DOHH2 (cell line): ENCODE measurements around the gene ZNF552.
"Not testable (repeated sequence)": the region's sequence is repeated elsewhere in the genome, so short reads cannot be mapped to it uniquely, and the experiment has no call there.

Experiments
- H3F3A ChIP-seq: fragments of 200-600 bp; sonication (generic), shearing (Covaris generic); 2 replicates; pipeline ENCODE4 v1.6.0; 2016; ENCODE audit warnings: antibody characterized with exemption, mild to moderate bottlenecking; ENCODE audit not compliant: control insufficient read depth, insufficient read depth
- H3K27ac ChIP-seq: fragments of 200-600 bp; sonication (generic); 2 replicates; pipeline ENCODE4 v1.5.1; 2014; ENCODE audit warnings: low read depth, mild to moderate bottlenecking, low read length, moderate library complexity
- H3K27me3 ChIP-seq: fragments of 200-600 bp; sonication (generic); 2 replicates; pipeline ENCODE4 v1.6.1; 2014; ENCODE audit warnings: mild to moderate bottlenecking, low read length, mixed read lengths; ENCODE audit not compliant: control insufficient read depth
- H3K36me3 ChIP-seq: fragments of 200-600 bp; sonication (generic); 2 replicates; pipeline ENCODE4 v1.6.1; 2014; ENCODE audit warnings: mild to moderate bottlenecking, low read length, moderate library complexity, mixed read lengths; ENCODE audit not compliant: control insufficient read depth
- H3K4me1 ChIP-seq: fragments of 200-600 bp; sonication (generic); 2 replicates; pipeline ENCODE4 v1.6.1; 2014; ENCODE audit warnings: mild to moderate bottlenecking, low read length, mixed read lengths; ENCODE audit not compliant: control insufficient read depth
- H3K4me2 ChIP-seq: fragments of 200-600 bp; sonication (generic); 2 replicates; pipeline ENCODE4 v1.6.0; 2014; ENCODE audit warnings: mild to moderate bottlenecking, low read length, moderate library complexity
- H3K4me3 ChIP-seq: fragments of 200-600 bp; sonication (generic); 2 replicates; pipeline ENCODE4 v1.5.1; 2014; ENCODE audit warnings: mild to moderate bottlenecking, low read length, mixed read lengths
- H3K79me2 ChIP-seq: fragments of 200-600 bp; sonication (generic); 2 replicates; pipeline ENCODE4 v1.6.1; 2014; ENCODE audit warnings: mild to moderate bottlenecking, low read length, mixed read lengths; ENCODE audit not compliant: control insufficient read depth
- H3K9me2 ChIP-seq: fragments of 200-600 bp; sonication (generic); replicated peaks from 2 replicates; pipeline ENCODE4 v1.6.1; 2014; ENCODE audit warnings: mild to moderate bottlenecking, low read length, mixed read lengths; ENCODE audit not compliant: control insufficient read depth
- H3K9me3 ChIP-seq: fragments of 200-600 bp; sonication (generic); 2 replicates; pipeline ENCODE4 v1.6.1; 2014; ENCODE audit warnings: antibody characterized with exemption, low read length, mixed read lengths; ENCODE audit not compliant: control insufficient read depth, insufficient read depth
- H4K20me1 ChIP-seq: fragments of 200-600 bp; sonication (generic); 2 replicates; pipeline ENCODE4 v1.6.0; 2014; ENCODE audit warnings: low read depth, mild to moderate bottlenecking, antibody characterized with exemption, low read length, moderate library complexity; ENCODE audit not compliant: control insufficient read depth, insufficient read depth
- CTCF ChIP-seq: fragments of 200-600 bp; sonication (generic); IDR thresholded peaks from one replicate; pipeline ENCODE4 v1.5.1; 2014; ENCODE audit warnings: antibody characterized with exemption, mild to moderate bottlenecking, low read depth, low read length; ENCODE audit not compliant: poor library complexity, severe bottlenecking
- EZH2phosphoT487 ChIP-seq: fragments of 200-600 bp; sonication (generic); IDR thresholded peaks from 2 replicates; pipeline ENCODE4 v1.6.1; 2017; ENCODE audit warnings: borderline replicate concordance, mild to moderate bottlenecking, antibody characterized with exemption, low read length, moderate library complexity, mixed read lengths

ZNF552 gene

GRCh38 chr19:57841122-57841763, 26.5 kb upstream of the ZNF552 start:
- Histone ChIP-seq H3K4me1 (no peaks in the 10 kb centered on the region), H3F3A (no peaks in the 10 kb centered on the region), H3K36me3 (peaks cover 48% of the 10 kb centered on the region), H3K9me2 (no peaks in the 10 kb centered on the region), H4K20me1 (no peaks in the 10 kb centered on the region), H3K27ac (no peak overlapping the region), H3K27me3 (no peaks in the 10 kb centered on the region), H3K4me3 (no peak overlapping the region), H3K9me3 (no peaks in the 10 kb centered on the region), H3K4me2 (no peak overlapping the region), H3K79me2 (peaks cover 34% of the 10 kb centered on the region)
- TF ChIP-seq EZH2phosphoT487 (no peak), CTCF (no peak)

- not testable (repeated sequence) for H3K9me3 ChIP-seq, H3K4me1 ChIP-seq, H3K27me3 ChIP-seq, H3K4me3 ChIP-seq, H3K4me2 ChIP-seq, H3K27ac ChIP-seq, H3F3A ChIP-seq, H4K20me1 ChIP-seq, H3K9me2 ChIP-seq
- Histone ChIP-seq H3K36me3 (peaks cover 37% of the 10 kb centered on the region), H3K79me2 (peaks cover 28% of the 10 kb centered on the region)
Measured at GRCh38 chr19:57838622-57839191, 24.0 kb upstream of the ZNF552 start.

GRCh38 chr19:57836991-57837390, 22.3 kb upstream of the ZNF552 start:
- not testable (repeated sequence) for H3K4me1 ChIP-seq, H3K4me2 ChIP-seq, H3K9me2 ChIP-seq, H3K9me3 ChIP-seq, H3K27ac ChIP-seq, H3K4me3 ChIP-seq, H3F3A ChIP-seq, H3K27me3 ChIP-seq, H4K20me1 ChIP-seq
- Histone ChIP-seq H3K36me3 (peaks cover 23% of the 10 kb centered on the region), H3K79me2 (peaks cover 26% of the 10 kb centered on the region)

GRCh38 chr19:57830071-57830602, 15.4 kb upstream of the ZNF552 start, which contains the start of gene ZNF587B:
TSS of gene ZNF587B (plus strand) at chr19:57830299. CDS start at chr19:57830529, 230 bp downstream.
- Histone ChIP-seq H3K4me1 (no peaks in the 10 kb centered on the region), H3K27me3 (no peaks in the 10 kb centered on the region), H3K79me2 (peaks cover 67% of the 10 kb centered on the region), H3K4me3 (no peak within 1 kb of the TSS), H3K4me2 (no peak within 1 kb of the TSS), H3K9me2 (no peaks in the 10 kb centered on the region), H3K36me3 (peaks cover 38% of the 10 kb centered on the region), H3F3A (no peaks in the 10 kb centered on the region), H4K20me1 (no peaks in the 10 kb centered on the region), H3K9me3 (peaks cover 15% of the 10 kb centered on the region; the same call in 1 of the 2 replicates), H3K27ac (no peak within 1 kb of the TSS)
- no peak for TF ChIP-seq EZH2phosphoT487
- TF ChIP-seq CTCF = peak; percentile 65
